ENCODE results near the gene PADI2. TPM values are rescaled to one million over a fixed set of nuclear protein-coding genes. Genes with fewer than 3 reads are reported as not detected.

The PADI2 gene
- total and polyA plus RNA-seq, 2 of the 8 experiments (the other 6 are each of a cell fraction or from before 2014, with no cell fraction given), result 1.6 to 7.5 TPM

GRCh38 chr1:17018849-17019248, 100.4 kb downstream of the PADI2 start:
- H3K4me1 ChIP-seq (replicated peaks in 1 of 4; ENCODE audit: control insufficient read depth in 3 of 4, insufficient read depth in 4 of 4, low read length in 3 of 4), result peaks cover 9 to 16% (median 13%) of the 10 kb centered on the region in 4 experiments
- no peak overlapping the region for H2BK12ac ChIP-seq (ENCODE audit: low read depth, low read length)
- no peak overlapping the region for H3K23ac ChIP-seq (ENCODE audit: insufficient read length)
- WGBS, 2 experiments (ENCODE audit: extremely low coverage in 1 of 2, insufficient coverage in 1 of 2, insufficient read length in 1 of 2, insufficient replicate concordance in 2 of 2, low coverage in 1 of 2, low lambda C conversion rate in 2 of 2, missing lambda C conversion rate in 1 of 2), result 85% methylated on average over 1 of the region's 1 CpG; no CpG with 5 or more reads in 1 of the 2 experiments
- H3K36me3 ChIP-seq (ENCODE audit: control insufficient read depth in 2 of 4, insufficient read depth in 4 of 4, low read length in 3 of 4), result peaks cover 25 to 55% (median 39%) of the 10 kb centered on the region in 4 experiments
- no peak overlapping the region for H2AK5ac ChIP-seq (ENCODE audit: low read depth, low read length)
- H2AFZ ChIP-seq (ENCODE audit: low read length), result no peak overlapping the region
- TF ChIP-seq RAD21 (IDR thresholded peaks at IDR 0.05 in 1 of 2, conservative IDR thresholded peaks at IDR 0.05 in 1 of 2; ENCODE audit: low read depth in 2 of 2, low read length in 2 of 2) (no peak), TAF7 (optimal IDR thresholded peaks at IDR 0.05; ENCODE audit: borderline replicate concordance, low read depth, low read length) (no peak), SIX5 (IDR thresholded peaks at IDR 0.05; ENCODE audit: low read depth, low read length) (no peak), YY1 (IDR thresholded peaks at IDR 0.05; ENCODE audit: low read depth, low read length) (no peak), SIN3A (conservative IDR thresholded peaks at IDR 0.05 in 1 of 2, IDR thresholded peaks at IDR 0.05 in 1 of 2; ENCODE audit: low read depth in 1 of 2, low read length in 2 of 2) (no peak), ASH2L (IDR thresholded peaks at IDR 0.05; ENCODE audit: low read length) (no peak), EZH2 (IDR thresholded peaks at IDR 0.05; ENCODE audit: low read depth, low read length, severe bottlenecking) (no peak), TCF12 (IDR thresholded peaks at IDR 0.05; ENCODE audit: low read depth, low read length) (no peak), EGR1 (IDR thresholded peaks at IDR 0.05; ENCODE audit: borderline replicate concordance, low read depth, low read length) (no peak), PHF8 (conservative IDR thresholded peaks at IDR 0.05; ENCODE audit: low read depth, low read length) (no peak), SUZ12 (IDR thresholded peaks at IDR 0.05; ENCODE audit: low read length) (no peak), CREB1 (IDR thresholded peaks at IDR 0.05) (no peak)
- H3K18ac ChIP-seq (ENCODE audit: extremely low read depth, low read length), result no peak overlapping the region
- DNase-seq (ENCODE audit: low read depth in 1 of 2, low spot score in 2 of 2), result no peak
- H3K9me3 ChIP-seq (ENCODE audit: insufficient read depth in 2 of 2, low read depth in 1 of 2, low read length in 1 of 2), result no peaks in the 10 kb centered on the region
- H2BK15ac ChIP-seq (ENCODE audit: low read length), result no peak overlapping the region
- ChIA-PET CTCF (ENCODE audit: partially characterized antibody) (interaction anchor here (0.7 to 2.1 kb wide), 11 partner anchors 10 to 94 kb away, joined by 3 to 10 read pairs (median 3); no protein-coding TSS in a partner anchor), POLR2A (ENCODE audit: partially characterized antibody) (interaction anchor here (1.4 kb wide), 1 partner anchor 14 kb away, joined by 5 read pairs; no protein-coding TSS in a partner anchor)
- no peak overlapping the region for H4K5ac ChIP-seq (ENCODE audit: insufficient read length, low read depth, low read length)
- H4K8ac ChIP-seq (ENCODE audit: extremely low read depth, insufficient read depth, low read length), result no peak overlapping the region
- H3K9ac ChIP-seq (replicated peaks in 1 of 4; ENCODE audit: extremely low read depth in 1 of 4, low read depth in 3 of 4, low read length in 3 of 4), result no peak overlapping the region
- no peak overlapping the region for H4K91ac ChIP-seq (replicated peaks; ENCODE audit: insufficient read length, low read length)
- no peak for FAIRE-seq
- H3K14ac ChIP-seq (ENCODE audit: insufficient read length), result no peak overlapping the region
- no peak overlapping the region for H2BK5ac ChIP-seq (ENCODE audit: low read depth, low read length)
- no peaks in the 10 kb centered on the region for H3K79me1 ChIP-seq (ENCODE audit: low read depth, low read length)
- H3K4ac ChIP-seq (replicated peaks; ENCODE audit: insufficient read length, low read depth, low read length), result no peak overlapping the region
- H3K23me2 ChIP-seq (ENCODE audit: low read depth, low read length), result no peaks in the 10 kb centered on the region
- no peak overlapping the region for H3K56ac ChIP-seq (replicated peaks; ENCODE audit: insufficient read length, low read depth, low read length)
- no peak overlapping the region for H2BK20ac ChIP-seq (ENCODE audit: low read length)
- no peaks in the 10 kb centered on the region for H3K79me2 ChIP-seq (ENCODE audit: control insufficient read depth in 1 of 2, insufficient read depth in 2 of 2, low read length in 2 of 2)
- no peak overlapping the region for H2BK120ac ChIP-seq (replicated peaks; ENCODE audit: low read depth, low read length)
- no peak overlapping the region for H3K4me3 ChIP-seq (ENCODE audit: extremely low read depth in 1 of 4, insufficient read depth in 2 of 4, low read depth in 3 of 4, low read length in 4 of 4)
- H3K27me3 ChIP-seq (replicated peaks in 1 of 4; ENCODE audit: control insufficient read depth in 3 of 4, extremely low read depth in 1 of 4, insufficient read depth in 3 of 4, low read length in 3 of 4), result no peaks in the 10 kb centered on the region
- peaks cover 0 to 2% of the 10 kb centered on the region in 2 experiments for H4K20me1 ChIP-seq (replicated peaks in 1 of 2; ENCODE audit: control insufficient read depth in 1 of 2, insufficient read depth in 2 of 2, low read length in 2 of 2)
- H3K27ac ChIP-seq (ENCODE audit: low read depth, low read length), result no peak overlapping the region
- no peak overlapping the region for H3K4me2 ChIP-seq (ENCODE audit: insufficient read depth in 1 of 2, low read depth in 2 of 2, low read length in 2 of 2)
